ENCODE data around the gene STAMBP. TPM values are rescaled to one million over a fixed set of nuclear protein-coding genes. Genes with fewer than 3 reads are reported as not detected.

The STAMBP gene
- polyA plus RNA-seq, 1 donor (not counting 4 experiments of a cell fraction or from before 2014, with no cell fraction given) = 95.4 TPM

DNA sequence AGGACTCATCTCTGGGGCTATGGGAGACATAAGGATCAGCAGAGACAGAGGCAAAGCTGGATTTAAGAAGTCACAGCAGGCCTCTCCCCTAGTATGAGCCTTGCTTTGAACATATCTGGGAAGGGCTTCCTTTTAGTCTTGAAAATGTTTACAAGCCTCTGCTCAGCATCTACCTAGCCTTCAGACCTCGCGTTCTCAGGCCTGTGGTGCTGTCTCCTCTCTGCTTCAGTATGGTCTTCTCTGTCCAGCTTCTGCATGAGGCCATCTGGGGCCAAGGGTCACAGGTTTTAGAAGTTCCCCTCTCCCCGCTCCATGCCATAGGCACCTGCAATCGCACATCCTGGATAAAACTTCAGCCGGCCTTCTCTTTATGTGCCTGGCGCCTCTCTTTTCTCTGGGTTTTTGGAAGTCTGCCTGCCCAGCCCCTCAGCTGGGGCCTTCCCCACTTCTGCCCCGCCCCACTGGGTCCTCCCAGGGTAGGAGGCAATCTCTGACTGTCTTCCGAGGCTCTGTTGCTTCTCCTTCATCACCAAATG lies 71.1 kb downstream of the STAMBP start:
- no peaks in the 10 kb centered on the region for H3K9me3 ChIP-seq (ENCODE audit: control insufficient read depth, low read depth, low read length)
- no peaks in the 10 kb centered on the region for H3K9me1 ChIP-seq (ENCODE audit: control insufficient read depth, extremely low read depth, insufficient read depth, low read length)
- H3K4me2 ChIP-seq (ENCODE audit: control insufficient read depth, extremely low read depth, insufficient read depth, low read depth, low read length) = no peak overlapping the region
- dilution Hi-C loops (cut with MboI; ENCODE audit: extremely low pct_ligation_motif_present, low sequenced_read_pairs) = no loop called here
- no peaks in the 10 kb centered on the region for H3K4me1 ChIP-seq (ENCODE audit: control insufficient read depth, extremely low read depth, insufficient read depth, low read length)
- no peak overlapping the region for H3K4me3 ChIP-seq (ENCODE audit: control insufficient read depth in 2 of 3, extremely low read depth in 1 of 3, insufficient read depth in 2 of 3, low read depth in 1 of 3, low read length in 3 of 3)
- no peak for FAIRE-seq
- H3K27ac ChIP-seq (ENCODE audit: control insufficient read depth, insufficient read depth, low read length) = no peak overlapping the region
- no peak for DNase-seq (ENCODE audit: low read depth, low spot score)
- no peak overlapping the region for H3K9ac ChIP-seq (ENCODE audit: control insufficient read depth, extremely low read depth, insufficient read depth, low read length)
- TF ChIP-seq, protein P1, sequence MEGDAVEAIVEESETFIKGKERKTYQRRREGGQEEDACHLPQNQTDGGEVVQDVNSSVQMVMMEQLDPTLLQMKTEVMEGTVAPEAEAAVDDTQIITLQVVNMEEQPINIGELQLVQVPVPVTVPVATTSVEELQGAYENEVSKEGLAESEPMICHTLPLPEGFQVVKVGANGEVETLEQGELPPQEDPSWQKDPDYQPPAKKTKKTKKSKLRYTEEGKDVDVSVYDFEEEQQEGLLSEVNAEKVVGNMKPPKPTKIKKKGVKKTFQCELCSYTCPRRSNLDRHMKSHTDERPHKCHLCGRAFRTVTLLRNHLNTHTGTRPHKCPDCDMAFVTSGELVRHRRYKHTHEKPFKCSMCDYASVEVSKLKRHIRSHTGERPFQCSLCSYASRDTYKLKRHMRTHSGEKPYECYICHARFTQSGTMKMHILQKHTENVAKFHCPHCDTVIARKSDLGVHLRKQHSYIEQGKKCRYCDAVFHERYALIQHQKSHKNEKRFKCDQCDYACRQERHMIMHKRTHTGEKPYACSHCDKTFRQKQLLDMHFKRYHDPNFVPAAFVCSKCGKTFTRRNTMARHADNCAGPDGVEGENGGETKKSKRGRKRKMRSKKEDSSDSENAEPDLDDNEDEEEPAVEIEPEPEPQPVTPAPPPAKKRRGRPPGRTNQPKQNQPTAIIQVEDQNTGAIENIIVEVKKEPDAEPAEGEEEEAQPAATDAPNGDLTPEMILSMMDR (optimal IDR thresholded peaks at IDR 0.05 in 1 of 3, IDR thresholded peaks at IDR 0.05 in 1 of 3, conservative IDR thresholded peaks at IDR 0.05 in 1 of 3; ENCODE audit: extremely low read depth in 1 of 3, insufficient read depth in 2 of 3, low read length in 3 of 3) = no peak
- TF ChIP-seq EZH2 (IDR thresholded peaks at IDR 0.05; ENCODE audit: low read length) = no peak
- H2AFZ ChIP-seq (ENCODE audit: control insufficient read depth, low read length) = no peak overlapping the region
- no peaks in the 10 kb centered on the region for H3K27me3 ChIP-seq (ENCODE audit: control insufficient read depth, extremely low read depth, insufficient read depth, low read length)
- no peaks in the 10 kb centered on the region for H3K36me3 ChIP-seq (ENCODE audit: control insufficient read depth in 2 of 2, extremely low read depth in 1 of 2, insufficient read depth in 2 of 2, low read length in 2 of 2)
- no peaks in the 10 kb centered on the region for H3K79me2 ChIP-seq (ENCODE audit: control insufficient read depth, insufficient read depth, low read length)
- no peaks in the 10 kb centered on the region for H4K20me1 ChIP-seq (ENCODE audit: control insufficient read depth, extremely low read depth, insufficient read depth, low read length)

DNA sequence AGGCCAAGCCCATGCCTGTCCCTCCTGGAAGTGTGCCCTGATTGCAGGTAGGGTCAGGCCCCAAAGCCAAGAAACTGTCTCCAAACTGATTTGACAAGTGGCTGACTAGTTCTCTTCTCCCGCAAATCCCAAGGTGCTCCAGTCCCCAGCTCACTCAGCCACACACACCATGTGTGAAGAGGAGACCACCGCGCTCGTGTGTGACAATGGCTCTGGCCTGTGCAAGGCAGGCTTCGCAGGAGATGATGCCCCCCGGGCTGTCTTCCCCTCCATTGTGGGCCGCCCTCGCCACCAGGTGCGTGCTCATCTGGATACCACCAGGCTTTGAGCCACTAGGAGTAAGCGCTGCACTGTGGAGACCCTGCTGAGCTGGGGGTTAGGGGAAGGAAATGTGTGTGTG lies 72.4 kb downstream of the STAMBP start:
- no peak for FAIRE-seq

More for the DNA sequence above, 72.4 kb downstream of the STAMBP start:
- TF ChIP-seq, protein P1 (optimal IDR thresholded peaks at IDR 0.05 in 1 of 3, IDR thresholded peaks at IDR 0.05 in 1 of 3, conservative IDR thresholded peaks at IDR 0.05 in 1 of 3; ENCODE audit: extremely low read depth in 1 of 3, insufficient read depth in 2 of 3, low read length in 3 of 3) = no peak
- no peak for TF ChIP-seq EZH2 (IDR thresholded peaks at IDR 0.05; ENCODE audit: low read length)
- dilution Hi-C loops (cut with MboI; ENCODE audit: extremely low pct_ligation_motif_present, low sequenced_read_pairs) = no loop called here
- DNase-seq (ENCODE audit: low read depth, low spot score) = no peak
- no peak overlapping the region for H3K27ac ChIP-seq (ENCODE audit: control insufficient read depth, insufficient read depth, low read length)
- H2AFZ ChIP-seq (ENCODE audit: control insufficient read depth, low read length) = no peak overlapping the region
- no peak overlapping the region for H3K4me3 ChIP-seq (ENCODE audit: control insufficient read depth in 2 of 3, extremely low read depth in 1 of 3, insufficient read depth in 2 of 3, low read depth in 1 of 3, low read length in 3 of 3)
- H3K9ac ChIP-seq (ENCODE audit: control insufficient read depth, extremely low read depth, insufficient read depth, low read length) = no peak overlapping the region
- no peaks in the 10 kb centered on the region for H4K20me1 ChIP-seq (ENCODE audit: control insufficient read depth, extremely low read depth, insufficient read depth, low read length)
- no peaks in the 10 kb centered on the region for H3K9me3 ChIP-seq (ENCODE audit: control insufficient read depth, low read depth, low read length)
- no peaks in the 10 kb centered on the region for H3K27me3 ChIP-seq (ENCODE audit: control insufficient read depth, extremely low read depth, insufficient read depth, low read length)
- no peaks in the 10 kb centered on the region for H3K79me2 ChIP-seq (ENCODE audit: control insufficient read depth, insufficient read depth, low read length)
- H3K9me1 ChIP-seq (ENCODE audit: control insufficient read depth, extremely low read depth, insufficient read depth, low read length) = no peaks in the 10 kb centered on the region
- H3K36me3 ChIP-seq (ENCODE audit: control insufficient read depth in 2 of 2, extremely low read depth in 1 of 2, insufficient read depth in 2 of 2, low read length in 2 of 2) = no peaks in the 10 kb centered on the region
- H3K4me1 ChIP-seq (ENCODE audit: control insufficient read depth, extremely low read depth, insufficient read depth, low read length) = no peaks in the 10 kb centered on the region
- H3K4me2 ChIP-seq (ENCODE audit: control insufficient read depth, extremely low read depth, insufficient read depth, low read depth, low read length) = no peak overlapping the region
